ENCODE data around the gene KLHL35. TPM values are rescaled to one million over a fixed set of nuclear protein-coding genes. Genes with fewer than 3 reads are reported as not detected.
"Not testable (repeated sequence)": the region's sequence is repeated elsewhere in the genome, so short reads cannot be mapped to it uniquely, and the experiment has no call there.

KLHL35 gene
- total and polyA plus RNA-seq, 2 donors (not counting 1 experiment from before 2014, with no cell fraction given), result 0.42 to 1.3 TPM

DNA sequence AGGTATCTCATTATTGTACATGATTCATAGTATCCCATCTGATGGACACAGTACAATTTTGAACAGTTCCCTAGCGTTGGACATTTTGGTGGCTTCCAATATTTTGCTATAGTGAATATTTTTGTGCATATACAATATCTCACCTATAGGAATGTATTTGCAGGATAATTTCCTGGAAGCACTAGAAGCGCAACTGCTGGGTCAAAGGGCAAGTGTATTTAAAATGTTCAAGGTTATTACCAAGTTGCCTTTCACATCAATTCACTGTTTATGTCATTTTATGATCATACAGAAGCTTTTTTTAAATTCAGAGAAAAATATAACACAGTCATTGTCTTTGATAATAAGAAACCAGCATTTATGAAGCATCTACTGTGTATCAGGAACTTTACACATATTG, 52.8 kb downstream of the KLHL35 start:
- H3K9me3 ChIP-seq (ENCODE audit: control insufficient read depth, insufficient read depth, low read depth, low read length), result no peaks in the 10 kb centered on the region

DNA sequence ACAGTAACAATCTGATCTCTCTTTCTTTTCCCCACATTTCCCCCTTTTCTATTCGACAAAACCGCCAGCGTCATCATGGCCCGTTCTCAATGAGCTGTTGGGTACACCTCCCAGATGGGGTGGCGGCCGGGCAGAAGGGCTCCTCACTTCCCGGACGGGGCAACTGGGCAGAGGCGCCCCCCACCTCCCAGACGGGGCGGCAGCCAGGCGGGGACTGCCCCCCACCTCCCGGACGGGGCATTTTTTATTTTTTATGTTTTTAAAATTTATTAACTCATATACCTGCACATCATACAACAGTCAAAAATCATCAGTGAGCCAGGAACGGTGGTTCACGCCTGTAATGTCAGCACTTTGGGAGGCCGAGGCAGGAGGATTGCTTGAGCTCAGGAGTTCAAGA, 54.2 kb downstream of the KLHL35 start:
- not testable (repeated sequence) for H3K27ac ChIP-seq (ENCODE audit: insufficient read depth, low read length); H3K9ac ChIP-seq (ENCODE audit: insufficient read depth, low read length); H4K20me1 ChIP-seq (ENCODE audit: control insufficient read depth, extremely low read depth, insufficient read depth, low read length); H3K9me3 ChIP-seq (ENCODE audit: control insufficient read depth, insufficient read depth, low read depth, low read length); H3K4me3 ChIP-seq (replicated peaks in 1 of 4; ENCODE audit: control extremely low read depth in 1 of 4, insufficient read depth in 1 of 4, low read depth in 3 of 4, low read length in 4 of 4); DNase-seq (ENCODE audit: low read depth in 2 of 2); H3K79me2 ChIP-seq (ENCODE audit: control insufficient read depth, insufficient read depth, low read length); H2AFZ ChIP-seq (ENCODE audit: low read length); H3K27me3 ChIP-seq (ENCODE audit: control insufficient read depth, insufficient read depth, low read length); H3K4me1 ChIP-seq (ENCODE audit: control insufficient read depth, extremely low read depth, insufficient read depth, low read length); H3K36me3 ChIP-seq (ENCODE audit: control insufficient read depth, insufficient read depth, low read length); H3K4me2 ChIP-seq (ENCODE audit: extremely low read depth, insufficient read depth, low read length)

More for the DNA sequence above, 52.8 kb downstream of the KLHL35 start:
- Histone ChIP-seq H3K4me2 (ENCODE audit: extremely low read depth, insufficient read depth, low read length) (no peak overlapping the region), H3K27me3 (ENCODE audit: control insufficient read depth, insufficient read depth, low read length) (no peaks in the 10 kb centered on the region), H3K4me3 (replicated peaks in 1 of 4; ENCODE audit: control extremely low read depth in 1 of 4, insufficient read depth in 1 of 4, low read depth in 3 of 4, low read length in 4 of 4) (no peak overlapping the region), H3K27ac (ENCODE audit: insufficient read depth, low read length) (no peak overlapping the region), H2AFZ (ENCODE audit: low read length) (no peak overlapping the region), H3K36me3 (ENCODE audit: control insufficient read depth, insufficient read depth, low read length) (no peaks in the 10 kb centered on the region), H3K79me2 (ENCODE audit: control insufficient read depth, insufficient read depth, low read length) (no peaks in the 10 kb centered on the region), H3K9ac (ENCODE audit: insufficient read depth, low read length) (no peak overlapping the region), H4K20me1 (ENCODE audit: control insufficient read depth, extremely low read depth, insufficient read depth, low read length) (no peaks in the 10 kb centered on the region), H3K4me1 (ENCODE audit: control insufficient read depth, extremely low read depth, insufficient read depth, low read length) (no peaks in the 10 kb centered on the region)
- no peak for DNase-seq (ENCODE audit: low read depth in 2 of 2)
- no peak for TF ChIP-seq EZH2 (IDR thresholded peaks at IDR 0.05; ENCODE audit: low read length, missing control alignments)
- TF ChIP-seq, protein P1, sequence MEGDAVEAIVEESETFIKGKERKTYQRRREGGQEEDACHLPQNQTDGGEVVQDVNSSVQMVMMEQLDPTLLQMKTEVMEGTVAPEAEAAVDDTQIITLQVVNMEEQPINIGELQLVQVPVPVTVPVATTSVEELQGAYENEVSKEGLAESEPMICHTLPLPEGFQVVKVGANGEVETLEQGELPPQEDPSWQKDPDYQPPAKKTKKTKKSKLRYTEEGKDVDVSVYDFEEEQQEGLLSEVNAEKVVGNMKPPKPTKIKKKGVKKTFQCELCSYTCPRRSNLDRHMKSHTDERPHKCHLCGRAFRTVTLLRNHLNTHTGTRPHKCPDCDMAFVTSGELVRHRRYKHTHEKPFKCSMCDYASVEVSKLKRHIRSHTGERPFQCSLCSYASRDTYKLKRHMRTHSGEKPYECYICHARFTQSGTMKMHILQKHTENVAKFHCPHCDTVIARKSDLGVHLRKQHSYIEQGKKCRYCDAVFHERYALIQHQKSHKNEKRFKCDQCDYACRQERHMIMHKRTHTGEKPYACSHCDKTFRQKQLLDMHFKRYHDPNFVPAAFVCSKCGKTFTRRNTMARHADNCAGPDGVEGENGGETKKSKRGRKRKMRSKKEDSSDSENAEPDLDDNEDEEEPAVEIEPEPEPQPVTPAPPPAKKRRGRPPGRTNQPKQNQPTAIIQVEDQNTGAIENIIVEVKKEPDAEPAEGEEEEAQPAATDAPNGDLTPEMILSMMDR (conservative IDR thresholded peaks at IDR 0.05 in 1 of 2, IDR thresholded peaks at IDR 0.05 in 1 of 2; ENCODE audit: low read depth in 1 of 2, low read length in 2 of 2), result no peak

DNA sequence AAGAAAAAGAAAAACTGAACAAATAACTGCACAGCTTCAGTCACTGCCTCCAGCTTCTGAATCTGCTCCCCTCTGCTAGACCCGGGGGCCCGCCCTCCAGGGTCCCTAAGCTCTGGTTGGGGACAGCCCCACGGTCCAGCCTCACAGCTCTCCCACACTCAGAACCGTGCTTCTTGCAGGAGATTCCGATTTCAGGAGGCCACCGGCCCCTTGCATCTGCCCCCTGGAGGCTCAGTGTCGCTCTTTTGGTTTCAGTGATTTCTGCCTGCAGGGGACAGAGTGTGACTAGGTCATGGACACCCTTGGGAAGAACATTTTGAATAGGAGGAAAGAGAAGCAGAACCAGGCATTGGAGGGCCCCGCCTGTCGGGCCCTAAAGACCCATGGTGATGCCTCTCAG, 56.8 kb downstream of the KLHL35 start:
- no peak overlapping the region for H3K4me3 ChIP-seq (replicated peaks in 1 of 4; ENCODE audit: control extremely low read depth in 1 of 4, insufficient read depth in 1 of 4, low read depth in 3 of 4, low read length in 4 of 4)
- no peaks in the 10 kb centered on the region for H4K20me1 ChIP-seq (ENCODE audit: control insufficient read depth, extremely low read depth, insufficient read depth, low read length)
- H3K9me3 ChIP-seq (ENCODE audit: control insufficient read depth, insufficient read depth, low read depth, low read length), result no peaks in the 10 kb centered on the region
- H3K36me3 ChIP-seq (ENCODE audit: control insufficient read depth, insufficient read depth, low read length), result no peaks in the 10 kb centered on the region
- DNase-seq (ENCODE audit: low read depth in 2 of 2), result no peak
- H3K79me2 ChIP-seq (ENCODE audit: control insufficient read depth, insufficient read depth, low read length), result no peaks in the 10 kb centered on the region
- H3K27me3 ChIP-seq (ENCODE audit: control insufficient read depth, insufficient read depth, low read length), result no peaks in the 10 kb centered on the region
- H3K4me1 ChIP-seq (ENCODE audit: control insufficient read depth, extremely low read depth, insufficient read depth, low read length), result no peaks in the 10 kb centered on the region
- H3K4me2 ChIP-seq (ENCODE audit: extremely low read depth, insufficient read depth, low read length), result no peak overlapping the region
- no peak overlapping the region for H2AFZ ChIP-seq (ENCODE audit: low read length)
- H3K9ac ChIP-seq (ENCODE audit: insufficient read depth, low read length), result no peak overlapping the region
- no peak for TF ChIP-seq EZH2 (IDR thresholded peaks at IDR 0.05; ENCODE audit: low read length, missing control alignments)
- TF ChIP-seq, protein P1 (conservative IDR thresholded peaks at IDR 0.05 in 1 of 2, IDR thresholded peaks at IDR 0.05 in 1 of 2; ENCODE audit: low read depth in 1 of 2, low read length in 2 of 2), result peak in 1 of 2 donors; percentile 15
- H3K27ac ChIP-seq (ENCODE audit: insufficient read depth, low read length), result no peak overlapping the region
